ENCODE results near the gene FBXO5.
"Not testable (repeated sequence)": the region's sequence is repeated elsewhere in the genome, so short reads cannot be mapped to it uniquely, and the experiment has no call there.

The FBXO5 gene

DNA sequence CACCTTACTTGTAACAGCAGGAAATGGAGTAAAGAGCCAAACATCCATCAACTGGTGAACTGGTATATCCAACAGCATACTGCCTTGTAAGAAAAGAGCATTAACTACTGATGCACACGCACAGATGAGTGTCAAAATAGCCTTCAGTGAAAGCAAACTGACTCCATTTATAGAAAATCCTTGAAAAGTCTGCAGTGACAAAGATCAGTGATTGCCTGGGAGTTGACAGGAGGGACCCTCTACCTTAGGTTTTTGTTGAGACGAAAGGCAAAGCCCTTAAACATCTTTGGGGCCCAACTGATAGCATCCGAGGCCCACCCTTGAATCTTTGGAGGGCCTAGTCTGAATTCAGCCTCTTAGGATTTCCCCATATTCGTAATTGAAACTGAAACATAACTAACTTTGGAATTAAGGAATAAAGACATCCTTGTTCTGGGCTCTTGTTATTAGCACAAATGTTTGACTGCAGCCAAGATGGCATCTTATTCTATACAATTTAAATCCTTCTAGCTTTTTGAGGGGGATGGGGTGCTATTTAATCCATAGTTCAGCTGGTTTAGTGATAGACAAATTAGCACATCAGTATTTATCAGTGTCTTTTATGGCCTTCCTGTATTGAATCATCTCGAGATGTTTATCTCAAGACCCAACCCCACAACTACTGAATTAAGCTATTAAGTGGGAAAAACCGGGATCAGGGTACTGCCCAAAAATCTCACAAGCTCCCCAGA, 13.0 kb downstream of the FBXO5 start:
- FAIRE-seq (no peak), DNase-seq (ENCODE audit: insufficient read length) (no peak)
- TF ChIP-seq POLR2A (IDR thresholded peaks at IDR 0.05; ENCODE audit: low read depth, low read length) (peak; percentile 33; the same call in 1 of the 2 replicates), TAF1 (IDR thresholded peaks at IDR 0.05; ENCODE audit: borderline replicate concordance, low read depth, low read length) (no peak), POLR2AphosphoS5 (IDR thresholded peaks at IDR 0.05; ENCODE audit: low read depth, low read length) (peak; percentile 62; the same call in 1 of the 2 replicates)

DNA sequence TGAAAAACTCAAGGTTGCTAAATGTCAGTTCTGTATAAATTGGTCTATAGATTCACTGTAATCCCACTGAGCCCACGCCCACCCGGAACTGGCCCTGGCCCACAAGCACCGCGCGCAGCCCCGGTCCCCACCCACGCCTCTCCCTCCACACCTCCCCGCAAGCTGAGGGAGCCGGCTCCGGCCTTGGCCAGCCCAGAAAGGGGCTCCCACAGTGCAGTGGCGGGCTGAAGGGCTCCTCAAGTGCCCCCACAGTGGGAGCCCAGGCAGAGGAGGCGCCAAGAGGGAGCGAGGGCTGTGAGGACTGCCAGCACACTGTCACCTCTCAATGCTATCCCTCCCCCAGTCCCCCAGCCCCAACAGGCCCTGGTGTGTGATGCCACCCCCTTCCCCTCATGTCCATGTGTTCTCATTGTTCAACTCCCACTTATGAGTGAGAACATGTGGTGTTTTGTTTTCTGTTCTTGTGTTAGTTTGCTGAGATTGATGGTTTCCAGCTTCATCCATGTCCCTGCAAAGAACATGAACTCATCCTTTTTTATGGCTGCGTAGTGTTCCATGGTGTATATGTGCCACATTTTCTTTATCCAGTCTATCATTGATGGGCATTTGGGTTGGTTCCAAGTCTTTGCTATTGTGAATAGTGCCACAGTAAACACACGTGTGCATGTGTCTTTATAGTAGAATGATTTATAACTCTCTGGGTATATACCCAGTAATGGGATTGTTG, 16.5 kb downstream of the FBXO5 start:
- FAIRE-seq; DNase-seq (ENCODE audit: insufficient read length): not testable (repeated sequence)

DNA sequence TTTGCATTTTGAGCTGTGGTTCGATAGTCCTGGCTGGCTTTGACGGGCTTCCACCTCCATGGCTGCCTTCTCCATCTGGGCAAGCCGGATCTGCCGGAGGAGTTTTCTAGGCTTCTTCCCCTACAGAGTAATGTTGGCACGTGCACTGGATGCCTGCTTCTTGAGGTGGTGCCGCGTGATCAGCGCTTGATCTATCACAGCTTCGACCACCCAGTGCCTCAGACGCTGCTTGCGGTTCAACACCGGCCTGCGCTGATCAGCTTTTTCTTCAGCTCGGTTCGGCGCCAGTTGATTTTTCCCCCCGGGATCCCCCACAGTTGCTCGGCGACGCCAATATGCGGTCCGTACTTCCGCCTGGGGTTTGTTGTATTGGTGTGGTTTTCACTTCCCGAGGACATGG, 23.5 kb downstream of the FBXO5 start:
- TF ChIP-seq POLR2A (IDR thresholded peaks at IDR 0.05; ENCODE audit: low read depth, low read length) = no peak
- no peak for TF ChIP-seq POLR2AphosphoS5 (IDR thresholded peaks at IDR 0.05; ENCODE audit: low read depth, low read length)
- TF ChIP-seq TAF1 (IDR thresholded peaks at IDR 0.05; ENCODE audit: borderline replicate concordance, low read depth, low read length) = no peak
- no peak for DNase-seq (ENCODE audit: insufficient read length)
- FAIRE-seq = no peak

DNA sequence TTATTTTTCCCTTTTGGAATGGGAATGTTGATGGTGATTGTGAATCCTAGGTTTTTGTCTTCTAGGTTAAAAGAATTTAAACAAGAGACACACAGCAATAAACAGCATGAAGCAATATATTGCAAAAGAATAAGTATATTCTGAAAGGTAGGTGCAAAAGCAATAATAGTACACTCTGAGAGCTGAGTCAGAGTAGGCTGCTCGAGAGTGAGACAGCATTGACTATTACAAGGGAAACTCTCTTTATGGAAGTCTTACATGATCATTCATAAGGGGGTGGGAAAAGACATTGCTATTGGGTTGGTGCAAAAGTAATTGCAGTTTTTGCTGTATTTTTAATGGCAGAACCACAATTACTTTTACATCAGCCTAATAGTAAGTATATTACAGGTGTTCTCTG, 25.0 kb downstream of the FBXO5 start:
- FAIRE-seq = no peak

DNA sequence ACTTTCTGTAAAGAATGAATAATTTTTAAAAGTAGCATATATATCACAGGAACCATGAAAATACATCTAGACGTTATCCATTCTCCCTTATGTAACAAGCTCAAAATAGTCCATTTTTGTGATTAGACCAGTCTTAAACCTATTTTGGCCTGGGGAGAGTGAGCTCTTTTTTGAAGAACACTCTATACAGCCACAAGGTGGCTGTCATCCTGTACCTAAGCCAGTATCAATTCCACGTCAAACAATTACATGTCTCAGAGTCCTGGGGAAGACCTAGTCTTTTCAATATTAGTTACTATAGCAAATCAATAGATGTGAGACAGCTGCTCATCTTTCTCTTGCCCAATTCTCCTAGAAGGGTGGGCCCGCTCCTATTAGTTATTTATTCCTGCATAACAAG, 28.4 kb downstream of the FBXO5 start:
- DNase-seq (ENCODE audit: insufficient read length) (no peak), FAIRE-seq (no peak)

More for the DNA sequence above, 25.0 kb downstream of the FBXO5 start:
- no peak for DNase-seq (ENCODE audit: insufficient read length)
- TF ChIP-seq POLR2A (IDR thresholded peaks at IDR 0.05; ENCODE audit: low read depth, low read length) (no peak), POLR2AphosphoS5 (IDR thresholded peaks at IDR 0.05; ENCODE audit: low read depth, low read length) (no peak), TAF1 (IDR thresholded peaks at IDR 0.05; ENCODE audit: borderline replicate concordance, low read depth, low read length) (no peak)

DNA sequence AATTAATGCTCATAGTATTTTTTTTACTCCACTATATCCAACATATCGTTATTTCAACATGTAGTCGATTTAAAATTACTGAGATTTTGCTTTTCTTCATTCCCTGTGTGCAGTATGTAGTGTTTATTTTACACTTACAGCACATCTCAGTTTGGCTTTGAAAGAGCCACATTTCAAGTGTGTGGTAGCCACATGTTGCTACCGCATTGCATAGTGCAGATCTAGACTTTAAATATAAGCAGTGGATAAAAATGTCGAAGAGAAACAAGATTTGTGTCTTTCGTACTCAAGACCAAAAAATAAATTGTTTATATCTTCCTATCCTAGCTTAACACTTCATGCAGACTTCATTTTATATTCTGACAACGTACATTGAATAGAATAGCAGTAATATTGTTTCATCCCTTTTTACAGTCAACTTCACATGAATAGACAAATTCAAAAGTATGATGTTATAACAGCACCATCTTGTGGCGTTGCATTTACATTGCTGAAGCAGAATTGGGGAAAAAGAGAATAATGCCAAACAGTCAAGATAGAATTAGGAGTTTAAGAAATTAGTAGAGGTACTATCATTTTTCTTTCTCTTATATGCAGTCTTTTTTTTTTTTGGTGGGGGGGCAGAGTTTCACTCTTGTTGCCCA, 29.9 kb downstream of the FBXO5 start:
- FAIRE-seq (peak; percentile 73), DNase-seq (ENCODE audit: insufficient read length) (no peak)
- TF ChIP-seq POLR2A (IDR thresholded peaks at IDR 0.05; ENCODE audit: low read depth, low read length) (no peak), POLR2AphosphoS5 (IDR thresholded peaks at IDR 0.05; ENCODE audit: low read depth, low read length) (no peak), TAF1 (IDR thresholded peaks at IDR 0.05; ENCODE audit: borderline replicate concordance, low read depth, low read length) (no peak)

More for the DNA sequence above, 28.4 kb downstream of the FBXO5 start:
- TF ChIP-seq POLR2A (IDR thresholded peaks at IDR 0.05; ENCODE audit: low read depth, low read length) (no peak), POLR2AphosphoS5 (IDR thresholded peaks at IDR 0.05; ENCODE audit: low read depth, low read length) (no peak), TAF1 (IDR thresholded peaks at IDR 0.05; ENCODE audit: borderline replicate concordance, low read depth, low read length) (no peak)

DNA sequence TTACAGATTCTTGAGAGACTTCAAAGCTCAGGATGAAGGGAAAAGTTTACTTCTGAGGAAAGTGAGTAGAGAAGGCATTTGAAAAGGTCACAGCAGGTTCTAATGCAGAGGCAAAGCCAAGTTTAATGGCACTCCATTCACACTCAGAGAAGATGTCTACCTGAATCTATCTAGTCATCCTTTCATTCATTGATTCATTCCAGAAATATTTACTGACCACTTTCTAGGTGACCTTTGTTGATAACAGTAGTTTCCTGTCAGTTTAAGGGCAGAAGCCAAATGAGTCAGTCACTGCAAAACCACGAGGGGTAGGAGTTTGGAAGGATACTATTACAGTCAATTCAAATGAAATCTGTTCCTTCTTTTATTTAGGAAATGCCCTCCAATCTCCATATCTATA, 30.8 kb downstream of the FBXO5 start:
- DNase-seq (ENCODE audit: insufficient read length) (no peak), FAIRE-seq (no peak)
- TF ChIP-seq POLR2A (IDR thresholded peaks at IDR 0.05; ENCODE audit: low read depth, low read length) = no peak
- TF ChIP-seq POLR2AphosphoS5 (IDR thresholded peaks at IDR 0.05; ENCODE audit: low read depth, low read length) = no peak
- no peak for TF ChIP-seq TAF1 (IDR thresholded peaks at IDR 0.05; ENCODE audit: borderline replicate concordance, low read depth, low read length)

DNA sequence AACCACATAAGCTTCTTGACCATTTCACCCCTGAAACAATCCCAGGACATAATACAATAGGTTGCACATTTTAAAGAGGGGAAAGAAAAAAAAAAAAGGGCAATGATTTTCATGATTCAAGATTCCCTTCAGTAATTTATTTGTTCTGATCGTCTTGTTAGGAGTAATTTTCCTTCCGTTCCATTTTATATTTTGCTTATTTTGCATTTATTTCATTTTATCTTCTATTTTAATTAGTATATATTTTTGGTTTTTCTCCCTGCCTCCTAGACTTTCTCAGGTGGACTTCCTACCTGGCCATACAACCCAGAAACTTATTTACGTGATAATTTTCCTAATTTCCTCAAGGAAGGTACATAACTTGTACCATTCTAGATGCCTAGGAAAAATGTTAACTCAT, 32.6 kb downstream of the FBXO5 start:
- no peak for TF ChIP-seq TAF1 (IDR thresholded peaks at IDR 0.05; ENCODE audit: borderline replicate concordance, low read depth, low read length)
- TF ChIP-seq POLR2AphosphoS5 (IDR thresholded peaks at IDR 0.05; ENCODE audit: low read depth, low read length) = no peak
- no peak for TF ChIP-seq POLR2A (IDR thresholded peaks at IDR 0.05; ENCODE audit: low read depth, low read length)
- DNase-seq (ENCODE audit: insufficient read length) (no peak), FAIRE-seq (no peak)

DNA sequence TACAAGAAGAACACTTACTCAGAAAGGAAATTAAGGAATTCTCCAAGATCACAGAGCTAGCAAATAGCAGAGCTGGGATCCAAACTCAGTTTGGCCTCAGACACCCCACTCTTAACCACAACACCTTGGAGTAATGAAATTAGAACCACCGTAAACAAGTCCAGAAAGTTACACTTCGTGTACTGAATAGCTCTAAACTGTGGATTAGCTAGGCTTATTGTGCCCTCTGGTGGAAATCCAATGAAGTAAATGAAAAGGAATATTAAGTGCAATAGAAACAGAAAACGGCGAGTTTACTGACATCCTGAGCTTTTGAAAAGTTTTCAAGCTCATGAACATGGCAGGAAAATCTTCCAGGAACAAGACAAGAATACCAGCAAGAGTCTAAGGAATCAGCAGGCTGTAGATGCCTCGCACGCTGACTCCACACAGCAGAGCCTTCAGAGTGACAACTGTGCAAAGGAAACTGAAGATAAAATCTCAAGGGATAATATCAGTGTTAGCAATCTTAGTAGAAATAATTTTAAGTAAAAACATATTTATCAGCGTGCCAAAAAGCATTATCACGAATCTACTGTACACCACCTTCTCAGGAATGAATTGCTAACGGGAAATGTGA, 34.6 kb downstream of the FBXO5 start:
- DNase-seq (ENCODE audit: insufficient read length) = no peak
- TF ChIP-seq POLR2AphosphoS5 (IDR thresholded peaks at IDR 0.05; ENCODE audit: low read depth, low read length) = no peak
- TF ChIP-seq POLR2A (IDR thresholded peaks at IDR 0.05; ENCODE audit: low read depth, low read length) = no peak
- no peak for TF ChIP-seq TAF1 (IDR thresholded peaks at IDR 0.05; ENCODE audit: borderline replicate concordance, low read depth, low read length)
- FAIRE-seq = peak; percentile 83

DNA sequence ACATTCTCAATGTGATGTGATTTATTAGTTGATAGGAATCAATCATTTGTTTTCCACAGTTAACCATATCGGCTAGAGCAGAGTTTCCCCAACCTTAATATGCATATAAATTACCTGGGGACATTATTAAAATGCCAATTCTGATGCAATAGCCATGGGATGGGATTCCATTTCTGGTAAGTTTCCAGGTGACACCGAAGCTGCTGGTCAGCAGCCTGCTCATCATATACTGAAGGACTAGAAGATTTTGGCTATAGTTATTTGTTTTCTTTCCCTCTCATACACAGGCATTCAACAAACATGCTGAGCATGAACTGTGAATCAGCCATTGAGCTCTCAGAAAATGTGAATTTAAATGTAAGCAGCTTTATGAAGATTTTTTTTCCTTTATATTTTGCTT, 35.8 kb downstream of the FBXO5 start:
- TF ChIP-seq TAF1 (IDR thresholded peaks at IDR 0.05; ENCODE audit: borderline replicate concordance, low read depth, low read length) (no peak), POLR2AphosphoS5 (IDR thresholded peaks at IDR 0.05; ENCODE audit: low read depth, low read length) (no peak), POLR2A (IDR thresholded peaks at IDR 0.05; ENCODE audit: low read depth, low read length) (no peak)
- FAIRE-seq (no peak), DNase-seq (ENCODE audit: insufficient read length) (no peak)

DNA sequence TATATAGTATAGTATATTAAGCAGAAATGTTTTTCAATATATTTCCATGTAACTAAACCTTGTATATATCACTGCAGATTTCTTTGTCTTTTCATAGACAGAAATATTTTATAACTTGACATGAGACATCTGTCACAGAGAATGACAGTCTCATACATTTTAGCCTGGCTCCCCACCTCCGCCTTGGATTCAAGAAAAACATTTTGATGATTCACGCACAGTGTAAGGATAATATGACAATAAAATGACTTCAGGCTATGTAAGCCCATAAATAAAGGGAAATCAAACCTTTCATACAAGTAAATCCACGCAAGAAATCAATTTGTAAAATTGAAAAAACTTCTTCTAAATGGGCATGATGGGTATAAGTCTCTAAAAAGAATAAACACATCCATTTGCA, 36.4 kb downstream of the FBXO5 start:
- TF ChIP-seq POLR2AphosphoS5 (IDR thresholded peaks at IDR 0.05; ENCODE audit: low read depth, low read length) (no peak), POLR2A (IDR thresholded peaks at IDR 0.05; ENCODE audit: low read depth, low read length) (no peak), TAF1 (IDR thresholded peaks at IDR 0.05; ENCODE audit: borderline replicate concordance, low read depth, low read length) (no peak)
- FAIRE-seq (no peak), DNase-seq (ENCODE audit: insufficient read length) (no peak)

Data from GM12892 (cell line).